ENCODE results near the gene MEIS2. TPM values are rescaled to one million over a fixed set of nuclear protein-coding genes. Genes with fewer than 3 reads are reported as not detected.

Gene MEIS2
- total and polyA plus RNA-seq, 2 experiments from 2014 or later = 0.27 TPM; not detected in 1

DNA sequence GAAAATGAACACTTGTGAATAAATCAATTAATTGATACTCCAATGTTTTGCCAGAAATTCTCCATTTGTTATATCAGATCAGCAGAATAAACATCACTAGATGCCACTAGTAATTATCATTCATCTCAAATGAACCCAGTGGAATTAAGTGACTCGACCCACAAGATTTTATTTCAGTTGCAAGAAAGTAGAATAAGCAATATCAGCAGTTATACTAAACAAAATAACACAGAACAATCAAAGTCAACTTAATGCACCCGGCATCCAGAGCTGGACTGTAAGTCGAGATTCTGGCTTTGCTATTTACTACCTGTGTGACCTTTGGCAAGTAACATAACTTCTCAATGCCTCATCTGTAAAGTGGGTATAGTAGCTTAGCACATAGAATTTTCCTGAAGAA is 256.5 kb downstream of the MEIS2 start (continued):
- TF ChIP-seq, protein P1, sequence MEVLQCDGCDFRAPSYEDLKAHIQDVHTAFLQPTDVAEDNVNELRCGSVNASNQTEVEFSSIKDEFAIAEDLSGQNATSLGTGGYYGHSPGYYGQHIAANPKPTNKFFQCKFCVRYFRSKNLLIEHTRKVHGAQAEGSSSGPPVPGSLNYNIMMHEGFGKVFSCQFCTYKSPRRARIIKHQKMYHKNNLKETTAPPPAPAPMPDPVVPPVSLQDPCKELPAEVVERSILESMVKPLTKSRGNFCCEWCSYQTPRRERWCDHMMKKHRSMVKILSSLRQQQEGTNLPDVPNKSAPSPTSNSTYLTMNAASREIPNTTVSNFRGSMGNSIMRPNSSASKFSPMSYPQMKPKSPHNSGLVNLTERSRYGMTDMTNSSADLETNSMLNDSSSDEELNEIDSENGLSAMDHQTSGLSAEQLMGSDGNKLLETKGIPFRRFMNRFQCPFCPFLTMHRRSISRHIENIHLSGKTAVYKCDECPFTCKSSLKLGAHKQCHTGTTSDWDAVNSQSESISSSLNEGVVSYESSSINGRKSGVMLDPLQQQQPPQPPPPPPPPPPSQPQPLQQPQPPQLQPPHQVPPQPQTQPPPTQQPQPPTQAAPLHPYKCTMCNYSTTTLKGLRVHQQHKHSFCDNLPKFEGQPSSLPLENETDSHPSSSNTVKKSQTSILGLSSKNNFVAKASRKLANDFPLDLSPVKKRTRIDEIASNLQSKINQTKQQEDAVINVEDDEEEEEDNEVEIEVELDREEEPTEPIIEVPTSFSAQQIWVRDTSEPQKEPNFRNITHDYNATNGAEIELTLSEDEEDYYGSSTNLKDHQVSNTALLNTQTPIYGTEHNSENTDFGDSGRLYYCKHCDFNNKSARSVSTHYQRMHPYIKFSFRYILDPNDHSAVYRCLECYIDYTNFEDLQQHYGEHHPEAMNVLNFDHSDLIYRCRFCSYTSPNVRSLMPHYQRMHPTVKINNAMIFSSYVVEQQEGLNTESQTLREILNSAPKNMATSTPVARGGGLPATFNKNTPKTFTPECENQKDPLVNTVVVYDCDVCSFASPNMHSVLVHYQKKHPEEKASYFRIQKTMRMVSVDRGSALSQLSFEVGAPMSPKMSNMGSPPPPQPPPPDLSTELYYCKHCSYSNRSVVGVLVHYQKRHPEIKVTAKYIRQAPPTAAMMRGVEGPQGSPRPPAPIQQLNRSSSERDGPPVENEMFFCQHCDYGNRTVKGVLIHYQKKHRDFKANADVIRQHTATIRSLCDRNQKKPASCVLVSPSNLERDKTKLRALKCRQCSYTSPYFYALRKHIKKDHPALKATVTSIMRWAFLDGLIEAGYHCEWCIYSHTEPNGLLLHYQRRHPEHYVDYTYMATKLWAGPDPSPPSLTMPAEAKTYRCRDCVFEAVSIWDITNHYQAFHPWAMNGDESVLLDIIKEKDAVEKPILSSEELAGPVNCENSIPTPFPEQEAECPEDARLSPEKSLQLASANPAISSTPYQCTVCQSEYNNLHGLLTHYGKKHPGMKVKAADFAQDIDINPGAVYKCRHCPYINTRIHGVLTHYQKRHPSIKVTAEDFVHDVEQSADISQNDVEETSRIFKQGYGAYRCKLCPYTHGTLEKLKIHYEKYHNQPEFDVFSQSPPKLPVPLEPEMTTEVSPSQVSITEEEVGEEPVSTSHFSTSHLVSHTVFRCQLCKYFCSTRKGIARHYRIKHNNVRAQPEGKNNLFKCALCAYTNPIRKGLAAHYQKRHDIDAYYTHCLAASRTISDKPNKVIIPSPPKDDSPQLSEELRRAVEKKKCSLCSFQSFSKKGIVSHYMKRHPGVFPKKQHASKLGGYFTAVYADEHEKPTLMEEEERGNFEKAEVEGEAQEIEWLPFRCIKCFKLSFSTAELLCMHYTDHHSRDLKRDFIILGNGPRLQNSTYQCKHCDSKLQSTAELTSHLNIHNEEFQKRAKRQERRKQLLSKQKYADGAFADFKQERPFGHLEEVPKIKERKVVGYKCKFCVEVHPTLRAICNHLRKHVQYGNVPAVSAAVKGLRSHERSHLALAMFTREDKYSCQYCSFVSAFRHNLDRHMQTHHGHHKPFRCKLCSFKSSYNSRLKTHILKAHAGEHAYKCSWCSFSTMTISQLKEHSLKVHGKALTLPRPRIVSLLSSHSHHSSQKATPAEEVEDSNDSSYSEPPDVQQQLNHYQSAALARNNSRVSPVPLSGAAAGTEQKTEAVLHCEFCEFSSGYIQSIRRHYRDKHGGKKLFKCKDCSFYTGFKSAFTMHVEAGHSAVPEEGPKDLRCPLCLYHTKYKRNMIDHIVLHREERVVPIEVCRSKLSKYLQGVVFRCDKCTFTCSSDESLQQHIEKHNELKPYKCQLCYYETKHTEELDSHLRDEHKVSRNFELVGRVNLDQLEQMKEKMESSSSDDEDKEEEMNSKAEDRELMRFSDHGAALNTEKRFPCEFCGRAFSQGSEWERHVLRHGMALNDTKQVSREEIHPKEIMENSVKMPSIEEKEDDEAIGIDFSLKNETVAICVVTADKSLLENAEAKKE (CRISPR knock-in tag; IDR thresholded peaks at IDR 0.05) = no peak
- TF ChIP-seq, protein P2, sequence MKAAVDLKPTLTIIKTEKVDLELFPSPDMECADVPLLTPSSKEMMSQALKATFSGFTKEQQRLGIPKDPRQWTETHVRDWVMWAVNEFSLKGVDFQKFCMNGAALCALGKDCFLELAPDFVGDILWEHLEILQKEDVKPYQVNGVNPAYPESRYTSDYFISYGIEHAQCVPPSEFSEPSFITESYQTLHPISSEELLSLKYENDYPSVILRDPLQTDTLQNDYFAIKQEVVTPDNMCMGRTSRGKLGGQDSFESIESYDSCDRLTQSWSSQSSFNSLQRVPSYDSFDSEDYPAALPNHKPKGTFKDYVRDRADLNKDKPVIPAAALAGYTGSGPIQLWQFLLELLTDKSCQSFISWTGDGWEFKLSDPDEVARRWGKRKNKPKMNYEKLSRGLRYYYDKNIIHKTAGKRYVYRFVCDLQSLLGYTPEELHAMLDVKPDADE (IDR thresholded peaks at IDR 0.05) = no peak
- TF ChIP-seq, protein P3, sequence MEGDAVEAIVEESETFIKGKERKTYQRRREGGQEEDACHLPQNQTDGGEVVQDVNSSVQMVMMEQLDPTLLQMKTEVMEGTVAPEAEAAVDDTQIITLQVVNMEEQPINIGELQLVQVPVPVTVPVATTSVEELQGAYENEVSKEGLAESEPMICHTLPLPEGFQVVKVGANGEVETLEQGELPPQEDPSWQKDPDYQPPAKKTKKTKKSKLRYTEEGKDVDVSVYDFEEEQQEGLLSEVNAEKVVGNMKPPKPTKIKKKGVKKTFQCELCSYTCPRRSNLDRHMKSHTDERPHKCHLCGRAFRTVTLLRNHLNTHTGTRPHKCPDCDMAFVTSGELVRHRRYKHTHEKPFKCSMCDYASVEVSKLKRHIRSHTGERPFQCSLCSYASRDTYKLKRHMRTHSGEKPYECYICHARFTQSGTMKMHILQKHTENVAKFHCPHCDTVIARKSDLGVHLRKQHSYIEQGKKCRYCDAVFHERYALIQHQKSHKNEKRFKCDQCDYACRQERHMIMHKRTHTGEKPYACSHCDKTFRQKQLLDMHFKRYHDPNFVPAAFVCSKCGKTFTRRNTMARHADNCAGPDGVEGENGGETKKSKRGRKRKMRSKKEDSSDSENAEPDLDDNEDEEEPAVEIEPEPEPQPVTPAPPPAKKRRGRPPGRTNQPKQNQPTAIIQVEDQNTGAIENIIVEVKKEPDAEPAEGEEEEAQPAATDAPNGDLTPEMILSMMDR (conservative IDR thresholded peaks at IDR 0.05; ENCODE audit: low read depth in 2 of 2) = no peak
- no peak for TF ChIP-seq ZNF331 (CRISPR knock-in tag; IDR thresholded peaks at IDR 0.05; ENCODE audit: low read depth)
- no peak for TF ChIP-seq EZH2 (IDR thresholded peaks at IDR 0.05; ENCODE audit: low read depth, unreplicated experiment)
- no peak for TF ChIP-seq STAT1 (IDR thresholded peaks at IDR 0.05; ENCODE audit: unreplicated experiment)

DNA sequence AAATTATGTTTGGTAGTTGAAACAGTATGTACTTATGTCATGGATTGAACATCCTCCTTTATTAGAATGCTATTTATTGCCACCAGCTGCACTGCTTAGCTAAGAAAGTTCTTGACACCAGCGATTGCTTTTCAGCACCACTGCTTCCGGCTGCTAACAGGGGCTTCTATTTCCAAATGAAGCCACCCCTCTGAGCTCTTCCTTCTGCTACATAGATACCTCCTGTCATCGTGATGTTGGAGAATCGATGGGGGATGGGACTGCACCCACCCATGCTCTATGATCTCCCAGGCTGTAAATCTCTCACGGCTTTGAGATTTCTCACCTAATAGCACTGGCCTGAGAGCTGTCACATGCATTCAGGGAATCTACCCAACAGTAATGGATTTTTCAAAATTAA is 259.2 kb downstream of the MEIS2 start:
- Histone ChIP-seq H3K4me2 (no peak overlapping the region), H3K36me3 (ENCODE audit: insufficient read depth) (no peaks in the 10 kb centered on the region), H3K27me3 (ENCODE audit: insufficient read depth) (no peaks in the 10 kb centered on the region), H4K20me1 (replicated peaks; ENCODE audit: insufficient read depth) (no peaks in the 10 kb centered on the region), H2AFZ (no peak overlapping the region), H3K4me1 (ENCODE audit: insufficient read depth) (no peaks in the 10 kb centered on the region), H3K9me2 (ENCODE audit: insufficient read depth) (no peaks in the 10 kb centered on the region), H3K4me3 (no peak overlapping the region), H3F3A (replicated peaks; ENCODE audit: low read depth) (no peaks in the 10 kb centered on the region), H3K79me2 (replicated peaks; ENCODE audit: insufficient read depth) (no peaks in the 10 kb centered on the region), H3K27ac (ENCODE audit: low read depth) (no peak overlapping the region)
- Mint-ChIP-seq H3K27me3 (ENCODE audit: insufficient read depth, low read depth, poor library complexity) (no peaks in the 10 kb centered on the region), H3K4me1 (peaks cover 10% of the 10 kb centered on the region), H3K36me3 (ENCODE audit: low read depth) (no peaks in the 10 kb centered on the region), H3K9me3 (no peaks in the 10 kb centered on the region), H3K4me3 (no peak overlapping the region), H3K27ac (no peak overlapping the region)
- ATAC-seq (no peak), DNase-seq (ENCODE audit: low spot score) (no peak)
- TF ChIP-seq, protein P2 (IDR thresholded peaks at IDR 0.05) = no peak
- TF ChIP-seq NANOG (IDR thresholded peaks at IDR 0.05; ENCODE audit: borderline replicate concordance) (no peak), STAT1 (IDR thresholded peaks at IDR 0.05; ENCODE audit: unreplicated experiment) (no peak), CREB1 (CRISPR knock-in tag; IDR thresholded peaks at IDR 0.05; ENCODE audit: low read depth) (no peak), ZNF114 (CRISPR knock-in tag; IDR thresholded peaks at IDR 0.05) (no peak), ZNF331 (CRISPR knock-in tag; IDR thresholded peaks at IDR 0.05; ENCODE audit: low read depth) (no peak), EZH2phosphoT487 (IDR thresholded peaks at IDR 0.05; ENCODE audit: unreplicated experiment) (no peak), JUNB (IDR thresholded peaks at IDR 0.05; ENCODE audit: unreplicated experiment) (no peak), EZH2 (IDR thresholded peaks at IDR 0.05; ENCODE audit: low read depth, unreplicated experiment) (no peak), POLR2AphosphoS5 (IDR thresholded peaks at IDR 0.05; ENCODE audit: low read depth) (no peak)
- TF ChIP-seq, protein P3 (conservative IDR thresholded peaks at IDR 0.05; ENCODE audit: low read depth in 2 of 2) = no peak
